T-helper 1 cell treated with Interleukin-12 subunit alpha and Interleukin-12 subunit beta and Interleukin-4 antibody, amounts not matched to agents 30 ng/mL and 1 ng/mL, for 36 hours (primary cell): ENCODE results near the gene VASP. TPM values are rescaled to one million over a fixed set of nuclear protein-coding genes. Genes with fewer than 3 reads are reported as not detected.
"Not testable (repeated sequence)": the region's sequence is repeated elsewhere in the genome, so short reads cannot be mapped to it uniquely, and the experiment has no call there.

Source experiments
- intact Hi-C: fragments of 100-400 bp; cut with micrococcal nuclease; formaldehyde crosslinking; loops from one replicate; pipeline ENCODE4 v1.15.1; 2024
- total RNA-seq: library from RNA; stranded (reverse); gene quantifications from 2 replicates; pipeline ENCODE4 v1.2.3, GENCODE V29; 2022

VASP gene
- total RNA-seq, 1 donor from 2014 or later, result 267 TPM

DNA sequence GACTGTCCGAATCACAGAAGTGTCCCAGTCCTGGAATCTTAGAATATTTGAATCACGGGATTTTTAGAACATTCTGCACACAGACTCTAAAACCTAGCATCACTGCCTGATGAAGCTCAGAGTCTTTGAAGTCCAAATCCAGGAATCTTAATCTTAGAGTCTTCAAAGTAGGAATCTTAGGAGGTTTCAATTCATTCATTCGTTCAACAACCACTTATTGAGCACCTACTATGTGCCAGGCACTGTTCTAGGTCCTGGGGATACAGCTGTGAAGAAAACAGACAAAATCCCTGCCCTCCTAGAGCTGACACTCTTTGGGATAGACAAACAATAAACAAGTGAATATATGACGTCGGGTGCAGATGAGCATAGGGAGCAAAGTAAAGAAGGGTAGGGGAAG, 12.1 kb upstream of the VASP start:
- intact Hi-C loops, result loop anchor here (5.0 kb wide), 2 partner anchors 502 to 1777 kb away; partner anchors contain the start of genes CCDC61 and INAFM1

GRCh38 chr19:45496349-45496953, 10.8 kb upstream of the VASP start:
- intact Hi-C loops, result loop anchor here (5.0 kb wide), 2 partner anchors 501 to 1776 kb away; partner anchors contain the start of genes CCDC61 and INAFM1

- intact Hi-C loops, result loop anchor here (1.0 to 5.0 kb wide), 8 partner anchors 9 to 1775 kb away; partner anchors contain the start of genes CCDC61, INAFM1 and OPA3
These were observed 9.5 kb upstream of the VASP start for GRCh38 chr19:45497791-45498190.

- intact Hi-C loops, result loop anchor here (5.0 kb wide), 2 partner anchors 499 to 1774 kb away; partner anchors contain the start of genes CCDC61 and INAFM1
These were observed 8.7 kb upstream of the VASP start, which contains the start of gene PPM1N for GRCh38 chr19:45498411-45499195. PPM1N (plus strand) TSS chr19:45498443; CDS start chr19:45498473, 30 bp downstream.

- intact Hi-C loops, result loop anchor here (5.0 to 10.0 kb wide), 3 partner anchors 365 to 1773 kb away; partner anchors contain the start of genes CCDC61, FOXA3, INAFM1 and SYMPK
These were observed 7.8 kb upstream of the VASP start for GRCh38 chr19:45499196-45500180.

- intact Hi-C loops, result loop anchor here (10.0 kb wide), 1 partner anchor 364 kb away; the partner anchor contains the start of genes FOXA3 and SYMPK
These were observed 6.2 kb upstream of the VASP start for GRCh38 chr19:45500918-45501729.

GRCh38 chr19:45501730-45502014, 5.6 kb upstream of the VASP start:
- intact Hi-C loops, result loop anchor here (10.0 kb wide), 1 partner anchor 363 kb away; the partner anchor contains the start of genes FOXA3 and SYMPK

DNA sequence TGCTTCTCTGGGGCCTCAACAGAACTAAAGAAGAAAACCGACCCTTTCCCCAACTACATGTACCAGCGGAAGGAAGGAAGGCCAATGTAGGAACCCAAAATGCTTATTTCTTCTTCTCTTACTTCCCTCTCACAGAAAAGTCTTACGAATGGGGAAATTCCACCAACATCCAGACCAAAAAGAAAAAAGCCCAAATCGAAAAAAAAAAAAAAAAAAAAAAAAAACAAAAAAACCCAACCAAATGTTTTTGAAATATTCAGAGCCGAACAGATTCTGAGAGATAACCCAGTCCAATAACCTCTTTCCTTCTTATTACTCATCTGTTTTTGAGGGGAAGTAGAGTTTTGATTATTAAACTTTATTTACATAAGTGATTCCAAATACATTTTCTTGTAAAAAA, 5.2 kb upstream of the VASP start:
- intact Hi-C loops, result loop anchor here (10.0 kb wide), 1 partner anchor 363 kb away; the partner anchor contains the start of genes FOXA3 and SYMPK

DNA sequence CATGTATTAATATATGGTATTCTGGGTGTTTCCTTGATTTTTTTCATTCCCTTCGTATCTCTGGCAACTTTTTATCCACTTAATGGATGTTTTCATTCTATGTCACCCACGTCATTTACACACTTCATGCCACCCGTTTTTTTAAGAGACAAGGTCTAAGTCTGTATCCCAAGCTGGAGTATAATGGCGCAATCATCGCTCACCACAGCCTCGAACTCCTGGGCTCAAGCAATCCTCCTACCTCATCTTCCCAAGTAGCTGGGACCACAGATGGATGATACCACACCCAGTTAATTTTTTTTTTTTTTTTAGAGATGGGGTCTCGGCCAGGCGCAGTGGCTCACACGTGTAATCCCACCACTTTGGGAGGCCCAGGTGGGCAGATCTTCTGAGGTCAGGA, 3.4 kb upstream of the VASP start:
- intact Hi-C loops, result loop anchor here (10.0 kb wide), 1 partner anchor 361 kb away; the partner anchor contains the start of genes FOXA3 and SYMPK

- intact Hi-C loops, result loop anchor here (5.0 to 10.0 kb wide), 3 partner anchors 287 to 1978 kb away; partner anchors contain the start of genes DMWD, ETHE1, FOXA3 and SYMPK
These were observed 1.9 kb upstream of the VASP start for GRCh38 chr19:45505151-45505995.

DNA sequence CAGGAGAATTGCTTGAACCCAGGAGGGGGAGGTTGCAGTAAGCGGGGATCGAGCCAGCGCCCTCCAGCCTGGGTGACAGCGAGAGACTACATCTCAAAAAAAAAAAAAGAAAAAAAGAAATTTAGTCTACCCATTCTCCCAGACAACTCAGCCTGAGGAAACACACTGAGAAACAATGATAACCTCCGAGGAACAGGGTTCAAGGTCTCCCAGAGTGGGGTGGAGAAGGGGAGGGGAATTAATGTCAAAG, 1.4 kb upstream of the VASP start:
- intact Hi-C loops, result loop anchor here (1.0 to 10.0 kb wide), 12 partner anchors 9 to 1979 kb away; partner anchors contain the start of genes DMWD, ETHE1, FOXA3 and POLR1G

GRCh38 chr19:45506246-45506988, 862 bp upstream of the VASP start:
- intact Hi-C loops, result loop anchor here (1.0 to 10.0 kb wide), 12 partner anchors 9 to 1979 kb away; partner anchors contain the start of genes DMWD, ETHE1, FOXA3 and POLR1G

DNA sequence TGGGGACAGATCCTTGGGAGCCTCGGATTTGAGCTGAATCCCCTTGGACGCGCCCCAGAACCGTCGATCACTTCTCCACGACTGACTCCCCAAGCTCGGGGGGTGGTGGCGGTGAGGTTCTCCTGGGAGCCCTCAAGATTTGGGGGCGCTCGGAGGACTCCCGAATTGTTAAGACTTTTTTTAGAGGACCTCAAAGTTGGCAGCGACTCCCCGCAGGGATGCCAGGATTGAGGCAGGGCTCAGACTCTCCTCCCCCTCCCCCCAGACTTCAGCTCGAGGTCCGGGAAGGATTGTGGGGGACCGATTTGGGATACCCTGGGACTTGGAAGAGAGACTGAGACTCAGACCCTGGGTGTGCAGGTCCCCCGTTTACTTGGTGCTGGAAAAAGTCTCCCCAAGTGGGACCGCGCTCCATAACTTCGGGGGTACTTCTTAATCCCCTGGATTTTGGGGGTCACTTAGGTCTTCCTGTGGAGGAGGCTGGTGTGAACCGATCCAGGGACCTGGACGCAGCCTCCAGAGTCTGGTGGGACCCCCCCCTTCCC, 665 bp downstream of the VASP start:
- intact Hi-C loops, result loop anchor here (1.0 to 10.0 kb wide), 8 partner anchors 7 to 1981 kb away; partner anchors contain the start of genes DMWD, ETHE1, FOXA3 and OPA3

- intact Hi-C loops, result loop anchor here (5.0 to 10.0 kb wide), 3 partner anchors 284 to 1981 kb away; partner anchors contain the start of genes DMWD, ETHE1, FOXA3 and SYMPK
These were observed 1.2 kb downstream of the VASP start for GRCh38 chr19:45508417-45508860.

DNA sequence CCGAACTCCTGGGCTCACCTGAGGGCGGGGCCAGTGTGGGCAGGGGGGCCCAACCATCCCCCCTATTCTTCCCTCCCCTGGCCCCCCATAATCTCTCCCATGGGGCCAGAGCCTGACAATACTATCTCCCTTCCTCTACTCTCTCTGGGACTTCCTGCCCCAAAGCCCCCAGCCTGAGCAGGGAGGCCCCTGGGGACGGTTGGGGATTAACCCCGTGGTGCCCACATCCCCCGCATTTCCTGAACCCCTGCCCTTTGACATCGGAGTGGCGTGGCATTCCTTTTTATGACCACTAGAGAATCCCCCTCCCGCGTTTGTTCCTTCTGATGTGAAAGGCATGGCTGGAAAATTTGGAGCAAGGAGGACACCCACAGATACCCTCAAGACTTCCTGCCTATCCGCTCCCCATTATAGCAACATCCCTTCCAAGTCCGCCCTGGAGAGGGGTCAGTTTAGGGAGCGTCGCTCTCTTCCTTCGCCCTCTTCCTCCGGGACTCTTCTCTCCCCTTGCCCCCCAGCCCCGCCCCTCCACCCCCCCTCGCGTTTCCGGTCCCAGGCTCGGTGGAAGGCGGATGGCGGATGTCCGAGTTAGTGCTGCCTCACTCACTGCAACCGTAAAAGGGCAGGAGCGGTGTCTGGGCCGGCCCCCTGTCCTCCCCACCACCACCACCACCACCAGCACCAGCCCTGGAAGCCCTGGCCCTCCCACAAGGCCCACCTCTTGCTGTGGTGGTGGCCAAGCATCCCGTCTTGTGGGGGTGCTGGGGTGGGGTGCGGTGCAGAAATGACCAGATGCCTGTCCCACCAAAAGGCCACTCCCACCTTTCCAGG, 1.8 kb downstream of the VASP start:
- intact Hi-C loops, result loop anchor here (1.0 to 10.0 kb wide), 4 partner anchors 14 to 1982 kb away; partner anchors contain the start of genes DMWD, ETHE1, FOXA3 and SYMPK

- intact Hi-C loops, result loop anchor here (1.0 to 10.0 kb wide), 4 partner anchors 14 to 1982 kb away; partner anchors contain the start of genes DMWD, ETHE1, FOXA3 and SYMPK
These were observed 2.4 kb downstream of the VASP start for GRCh38 chr19:45509692-45510015.

DNA sequence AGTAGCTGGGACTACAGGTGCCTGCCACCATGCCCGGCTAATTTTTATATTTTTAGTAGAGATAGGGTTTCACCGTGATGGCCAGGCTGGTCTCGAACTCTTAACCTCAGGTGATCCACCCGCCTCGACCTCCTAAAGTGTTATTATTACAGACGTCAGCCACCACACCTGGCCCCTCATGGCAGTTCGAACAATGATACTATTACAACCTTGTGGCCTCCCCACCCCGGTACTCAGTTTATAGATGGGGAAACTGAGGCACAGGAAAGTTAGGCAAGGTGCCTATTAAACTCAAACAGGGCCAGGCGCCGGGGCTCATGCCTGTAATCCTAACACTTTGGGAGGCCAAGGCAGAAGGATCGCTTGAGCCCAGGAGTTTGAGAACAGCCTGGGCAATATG, 3.1 kb downstream of the VASP start:
- intact Hi-C loops, result not testable (repeated sequence)
